ENCODE data around the gene POLR2E.

Gene POLR2E

GRCh38 chr19:1093330-1093729, 1.8 kb downstream of the POLR2E start:
- DNase-seq, result no peak

- no peak for DNase-seq
Measured at GRCh38 chr19:1091544-1092175, 3.5 kb downstream of the POLR2E start.

GRCh38 chr19:1090731-1091543, 4.2 kb downstream of the POLR2E start:
- DNase-seq, result no peak

- no peak for DNase-seq
Measured at GRCh38 chr19:1089891-1090290, 5.3 kb downstream of the POLR2E start.

- no peak for DNase-seq
Measured at GRCh38 chr19:1089126-1089771, 5.9 kb downstream of the POLR2E start.

GRCh38 chr19:1088416-1089010, 6.7 kb downstream of the POLR2E start:
- DNase-seq, result no peak

GRCh38 chr19:1087813-1088415, 7.3 kb downstream of the POLR2E start:
- DNase-seq, result no peak

GRCh38 chr19:1086613-1087012, 8.6 kb downstream of the POLR2E start:
- no peak for DNase-seq

GRCh38 chr19:1085676-1086442, 9.3 kb downstream of the POLR2E start:
- no peak for DNase-seq

- no peak for DNase-seq
Measured at GRCh38 chr19:1085053-1085658, 10.0 kb downstream of the POLR2E start.

- peak; percentile 31 for DNase-seq
Measured at GRCh38 chr19:1084024-1084868, 10.9 kb downstream of the POLR2E start.

GRCh38 chr19:1082928-1083816, 12.0 kb downstream of the POLR2E start:
- no peak for DNase-seq

GRCh38 chr19:1082165-1082927, 12.8 kb downstream of the POLR2E start:
- peak; percentile 97 for DNase-seq

GRCh38 chr19:1081301-1082164, 13.6 kb downstream of the POLR2E start:
- no peak for DNase-seq

- DNase-seq, result no peak
Measured at GRCh38 chr19:1080360-1081161, 14.6 kb downstream of the POLR2E start.

GRCh38 chr19:1079566-1080111, 15.5 kb downstream of the POLR2E start:
- no peak for DNase-seq

- DNase-seq, result no peak
Measured at GRCh38 chr19:1076951-1077350, 18.2 kb downstream of the POLR2E start.

All from NCI-H1105 (cell line).